ENCODE data around the gene UCHL5.
A peak's percentile ranks its signal among the peaks of the same experiment; 100 is the strongest.
"Not testable (repeated sequence)": the region's sequence is repeated elsewhere in the genome, so short reads cannot be mapped to it uniquely, and the experiment has no call there.

UCHL5 gene

DNA sequence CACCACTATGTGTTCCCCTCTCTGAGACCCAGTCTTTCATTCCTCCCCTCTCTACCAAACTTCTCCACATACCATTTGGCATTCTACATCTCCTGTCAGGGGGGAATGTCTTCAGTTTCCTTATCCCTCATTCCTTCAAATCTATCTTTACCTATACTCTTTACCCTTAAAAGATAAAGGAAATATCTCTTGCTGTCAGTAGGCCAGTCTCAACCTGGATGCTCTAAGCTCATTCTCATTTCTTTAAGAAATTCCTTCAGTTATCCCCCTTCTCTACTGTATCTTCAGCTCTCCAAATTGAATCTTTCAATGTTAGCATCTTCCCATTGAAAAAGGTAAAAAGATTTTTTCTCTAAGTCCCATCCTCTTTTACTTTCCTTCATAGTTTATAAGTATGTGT lies 6.8 kb upstream of the UCHL5 start:
- DNase-seq = no peak

- no peak for DNase-seq
Measured at GRCh38 chr1:193062698-193063463, 3.7 kb upstream of the UCHL5 start.

- no peak for DNase-seq
Measured at GRCh38 chr1:193060938-193061337, 1.8 kb upstream of the UCHL5 start.

- DNase-seq = no peak
Measured at GRCh38 chr1:193060406-193060805, 1.2 kb upstream of the UCHL5 start.

DNA sequence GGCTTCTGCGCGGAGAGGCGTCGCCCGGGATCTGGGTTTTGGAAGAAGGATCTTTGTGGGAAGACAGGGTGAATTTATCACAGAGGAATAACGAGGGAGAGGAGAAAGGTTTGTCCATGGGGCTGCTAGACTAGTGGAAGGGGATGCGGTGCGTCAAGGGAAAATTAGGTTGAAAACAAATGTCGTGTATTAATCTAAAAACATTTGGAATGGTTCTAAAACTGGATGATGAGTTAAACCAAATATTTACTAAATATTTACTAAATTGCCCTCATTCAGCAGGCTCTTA lies 899 bp upstream of the UCHL5 start:
- no peak for DNase-seq

DNA sequence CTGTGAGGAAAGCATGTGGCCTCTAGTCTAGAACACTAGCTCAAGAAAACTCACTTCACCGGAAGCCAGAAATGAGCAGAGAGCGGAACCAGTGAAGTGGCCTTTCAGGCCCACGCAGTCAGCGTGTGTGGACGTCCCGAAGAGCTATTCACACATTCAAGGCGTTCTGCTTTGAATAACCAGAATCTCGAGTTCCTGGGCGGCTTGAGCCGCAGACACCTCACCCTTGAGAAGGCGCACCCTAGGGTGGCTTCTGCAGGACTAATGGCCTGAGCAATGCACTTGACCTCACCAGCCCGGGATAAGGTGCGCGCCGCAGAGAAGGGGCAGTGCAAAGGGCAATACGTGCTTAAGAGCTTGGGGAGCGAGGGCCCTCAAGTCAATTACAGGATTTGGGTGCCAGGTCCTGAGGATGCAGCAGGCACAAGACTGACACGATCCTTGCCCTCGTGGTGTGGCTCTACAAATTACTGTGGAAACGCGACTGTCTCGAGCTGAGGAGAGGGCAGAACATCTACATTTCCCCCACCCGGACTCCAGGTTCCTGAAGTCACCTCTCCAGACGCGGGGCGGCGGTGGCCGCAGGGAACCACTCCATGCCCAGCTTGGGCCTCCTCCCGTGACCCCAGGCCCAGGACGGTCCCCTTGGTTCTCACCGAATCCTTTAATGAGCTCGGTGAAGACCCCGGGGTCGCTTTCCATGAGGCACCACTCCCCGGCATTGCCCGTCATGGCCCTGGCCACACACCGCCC lies 455 bp downstream of the UCHL5 start:
- peak in 18 of 51 donors; percentile 5 to 59 (median 24) for DNase-seq

- no peak for DNase-seq
Measured at GRCh38 chr1:193054169-193054675, 4.9 kb downstream of the UCHL5 start.

GRCh38 chr1:193048913-193049312 lies 10.2 kb downstream of the UCHL5 start:
- DNase-seq = not testable (repeated sequence)

- DNase-seq = peak in 1 of 51 donors; percentile 2
Measured at GRCh38 chr1:193042766-193043691, 16.1 kb downstream of the UCHL5 start.

DNA sequence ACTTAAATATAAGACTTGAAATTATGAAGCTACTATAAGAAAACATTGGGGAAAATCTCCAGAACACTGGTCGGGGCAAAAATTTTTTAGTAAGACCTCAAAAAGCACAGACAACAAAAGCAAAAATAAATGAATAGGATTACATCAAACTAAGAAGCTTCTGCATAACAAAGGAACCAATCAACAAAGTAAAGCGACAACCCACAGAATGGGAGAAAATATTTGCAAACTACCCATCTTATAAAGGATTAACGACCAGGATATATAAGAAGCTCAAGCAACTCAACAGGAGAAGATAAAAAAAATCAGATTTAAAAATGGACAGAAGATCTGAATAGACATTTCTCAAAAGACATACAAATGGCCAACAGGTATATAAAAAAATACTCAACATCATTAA lies 19.1 kb downstream of the UCHL5 start:
- DNase-seq = no peak

DNA sequence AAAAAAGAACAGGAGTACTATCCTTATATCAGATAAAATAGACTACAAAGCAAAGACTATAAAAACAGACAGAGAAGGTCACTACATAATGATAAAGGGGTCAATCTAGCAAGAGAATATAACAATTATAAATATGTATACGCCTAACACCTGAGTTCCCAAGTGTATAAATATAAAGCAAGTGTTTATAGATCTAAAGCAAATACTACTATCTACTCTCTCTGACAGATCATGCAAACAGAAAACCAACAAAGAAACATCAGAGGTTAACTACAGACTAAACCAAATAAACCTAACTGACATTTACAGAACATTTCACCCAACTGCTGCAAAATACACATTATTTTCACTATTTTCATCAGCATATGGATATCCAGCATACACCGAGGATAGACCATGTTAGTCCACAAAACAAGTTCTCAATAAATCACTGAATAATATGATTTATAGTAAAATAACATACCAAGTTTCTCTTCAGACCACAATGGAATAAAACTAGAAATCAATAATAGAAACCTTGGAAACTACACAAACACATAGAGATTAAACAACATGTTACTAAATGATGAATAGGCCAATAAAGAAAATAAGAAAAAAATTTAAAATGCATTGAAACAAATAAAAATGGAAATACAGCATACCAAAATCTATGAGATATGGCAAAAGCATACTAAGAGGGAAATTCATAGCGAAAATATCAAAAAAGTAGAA lies 22.7 kb downstream of the UCHL5 start:
- DNase-seq = no peak

GRCh38 chr1:193033610-193034009 lies 25.6 kb downstream of the UCHL5 start:
- DNase-seq = no peak

DNA sequence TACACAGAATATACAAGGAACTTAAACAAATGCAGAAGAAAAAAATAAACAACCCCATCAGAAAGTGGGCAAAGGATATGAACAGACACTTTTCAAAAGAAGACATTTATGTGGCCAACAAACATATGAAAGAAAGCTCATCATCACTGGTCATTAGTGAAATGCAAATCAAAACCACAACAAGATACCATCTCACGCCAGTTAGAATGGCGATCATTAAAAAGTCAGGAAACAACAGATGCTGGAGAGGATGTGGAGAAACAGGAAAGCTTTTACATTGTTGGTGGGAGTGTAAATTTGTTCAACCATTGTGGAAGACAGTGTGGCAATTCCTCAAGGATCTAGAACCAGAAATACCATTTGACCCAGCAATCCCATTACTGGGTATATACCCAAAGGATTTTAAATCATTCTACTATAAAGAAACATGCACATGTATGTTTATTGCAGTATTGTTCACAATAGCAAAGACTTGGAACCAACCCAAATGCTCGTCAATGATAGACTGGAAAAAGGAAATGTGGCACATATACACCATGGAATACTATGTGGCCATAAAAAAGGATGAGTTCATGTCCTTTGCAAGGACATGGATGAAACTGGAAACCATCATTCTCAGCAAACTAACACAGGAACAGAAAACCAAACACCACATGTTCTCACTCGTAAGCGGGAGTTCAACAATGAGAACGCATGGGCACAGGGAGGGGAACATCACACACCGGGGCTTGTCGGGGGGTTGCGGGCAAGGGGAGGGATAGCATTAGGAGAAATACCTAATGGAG lies 26.3 kb downstream of the UCHL5 start:
- DNase-seq = not testable (repeated sequence)

- no peak for DNase-seq
Measured at GRCh38 chr1:193031431-193031830, 27.7 kb downstream of the UCHL5 start.

DNA sequence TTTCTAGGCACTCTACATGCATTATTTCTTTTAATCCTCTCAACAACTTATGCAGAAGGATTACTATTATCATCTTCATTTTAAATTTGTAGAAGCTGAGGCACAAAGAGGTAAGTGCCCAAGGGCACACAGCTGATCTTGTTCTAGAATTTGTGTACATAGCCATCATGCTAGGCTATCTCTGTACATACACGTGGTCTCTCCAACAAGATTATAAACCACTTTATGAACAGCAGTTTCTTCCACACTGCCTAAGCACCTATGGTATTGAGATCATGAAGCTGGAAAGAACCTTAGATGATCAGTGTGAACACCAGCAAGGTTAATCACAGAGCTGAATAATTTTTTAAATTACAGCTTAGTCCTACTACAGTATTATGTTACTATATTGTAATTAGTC lies 28.9 kb downstream of the UCHL5 start:
- DNase-seq = no peak

DNA sequence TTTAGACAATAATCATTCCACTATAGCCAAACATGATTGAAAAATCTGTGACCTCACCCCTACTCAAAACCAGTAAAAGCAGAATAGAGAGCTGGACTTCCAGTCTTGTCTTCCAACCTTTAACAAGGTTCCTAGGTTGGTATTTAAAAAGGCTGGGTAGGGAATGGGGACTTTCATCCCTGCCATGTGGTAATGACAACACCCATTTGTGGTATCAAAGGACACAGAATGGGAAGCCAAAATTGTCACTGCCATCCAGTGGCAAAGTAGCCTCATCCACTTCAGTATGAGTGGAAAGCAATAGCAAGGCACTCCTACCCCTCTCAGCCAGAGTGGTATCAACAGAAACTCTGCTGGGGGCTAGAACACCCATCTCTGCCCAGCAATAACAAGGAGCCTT lies 33.9 kb downstream of the UCHL5 start:
- no peak for DNase-seq

GRCh38 chr1:193019442-193020026 lies 39.6 kb downstream of the UCHL5 start:
- peak in 1 of 51 donors; percentile 31 for DNase-seq

DNA sequence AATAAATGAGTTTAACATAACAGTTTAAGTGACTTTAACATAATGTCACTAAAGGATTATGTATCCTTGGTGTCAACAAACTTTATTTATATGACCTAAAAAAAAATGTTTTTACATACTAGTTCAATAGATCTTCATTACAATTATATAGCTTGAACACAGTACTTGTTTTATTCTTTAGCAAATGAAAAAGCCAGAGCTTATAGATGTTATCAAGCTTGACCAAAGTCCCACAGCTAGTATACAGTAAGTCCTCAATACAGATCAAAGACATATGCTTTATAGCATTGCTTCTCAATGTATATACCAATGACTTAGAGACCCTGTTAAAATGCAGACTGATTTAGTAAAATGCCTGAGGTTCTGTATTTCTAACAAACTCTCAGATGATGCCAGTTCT lies 42.4 kb downstream of the UCHL5 start:
- no peak for DNase-seq

DNA sequence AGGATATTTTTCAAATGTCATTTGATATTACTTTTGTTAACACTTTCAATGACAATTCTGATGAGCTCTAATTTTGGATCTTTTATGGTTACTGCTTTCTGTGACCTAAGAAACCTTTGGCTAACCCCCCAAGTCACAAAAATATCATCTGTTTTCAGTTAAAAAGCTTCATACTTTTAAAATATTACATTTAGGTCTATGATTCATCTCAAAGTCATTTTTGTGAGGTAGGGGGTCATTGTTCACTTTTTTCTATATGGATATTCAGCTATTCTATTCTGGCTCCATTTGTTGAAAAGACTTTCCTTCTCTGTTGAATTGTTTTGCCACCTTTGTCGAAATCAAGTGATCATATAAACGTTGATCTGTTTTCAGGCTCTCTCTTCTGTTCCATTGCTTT lies 44.8 kb downstream of the UCHL5 start:
- DNase-seq = no peak

DNA sequence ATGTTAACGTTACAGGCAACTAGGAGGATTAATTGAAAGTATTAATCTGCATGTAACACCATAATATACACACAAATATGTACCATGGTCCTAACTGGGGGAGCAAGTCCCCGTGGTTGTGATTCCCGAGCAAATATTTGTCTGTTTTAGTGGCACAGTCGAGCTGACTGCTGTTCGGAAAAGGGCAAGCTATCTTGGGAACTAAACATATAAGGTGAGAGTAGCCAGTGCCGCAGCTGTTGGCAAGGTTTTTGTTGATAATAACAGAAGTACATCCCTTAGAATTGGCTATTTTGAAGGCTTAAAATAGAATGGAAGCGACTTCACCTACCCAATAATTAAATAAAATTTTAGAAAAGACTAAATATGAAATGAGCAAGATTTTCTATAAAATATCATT lies 45.5 kb downstream of the UCHL5 start:
- no peak for DNase-seq

Data from hypothalamus (tissue), 51 donors.